Subcutaneous adipose tissue (tissue), 4 donors: ENCODE data around the gene ZNF831. TPM values are rescaled to one million over a fixed set of nuclear protein-coding genes. Genes with fewer than 3 reads are reported as not detected.

ENCODE experiments used
- total RNA-seq, 4 donors: library from RNA; depleted of rRNA; stranded (reverse); fragments of >200 nt; gene quantifications; one replicate each; pipeline ENCODE4 v1.1.0, GENCODE V29; 2016
- TF ChIP-seq, protein P1 (sequence below): fragments of 450-650 bp; IDR thresholded peaks from one replicate; pipeline ENCODE4 v1.5.1; 2016; ENCODE audit warnings: low read depth, mild to moderate bottlenecking, control low read depth, antibody characterized with exemption, moderate library complexity

The ZNF831 gene
- total RNA-seq, 4 donors from 2014 or later: 0.19 to 1.0 (median 0.77) TPM

DNA sequence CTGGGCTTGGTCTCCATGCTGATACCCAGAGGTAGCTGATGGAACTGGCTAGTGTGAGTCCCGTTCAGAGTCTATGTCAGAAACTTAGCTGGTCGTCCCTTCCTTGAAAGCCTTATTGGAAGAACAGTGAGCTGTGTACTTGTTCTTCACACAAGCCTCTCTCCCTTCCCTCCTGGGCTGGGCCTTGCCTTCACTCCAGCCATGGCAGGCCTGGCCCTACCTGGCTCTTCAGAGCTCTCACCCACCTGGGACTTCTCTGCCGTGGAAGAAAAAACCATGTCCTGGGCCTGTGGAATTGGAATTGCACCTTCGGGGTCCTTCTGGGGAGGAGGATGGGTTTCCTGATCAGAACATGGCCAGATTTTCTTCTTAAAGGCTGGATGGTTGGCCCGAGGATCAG lies 20.3 kb upstream of the ZNF831 start:
- TF ChIP-seq, protein P1, sequence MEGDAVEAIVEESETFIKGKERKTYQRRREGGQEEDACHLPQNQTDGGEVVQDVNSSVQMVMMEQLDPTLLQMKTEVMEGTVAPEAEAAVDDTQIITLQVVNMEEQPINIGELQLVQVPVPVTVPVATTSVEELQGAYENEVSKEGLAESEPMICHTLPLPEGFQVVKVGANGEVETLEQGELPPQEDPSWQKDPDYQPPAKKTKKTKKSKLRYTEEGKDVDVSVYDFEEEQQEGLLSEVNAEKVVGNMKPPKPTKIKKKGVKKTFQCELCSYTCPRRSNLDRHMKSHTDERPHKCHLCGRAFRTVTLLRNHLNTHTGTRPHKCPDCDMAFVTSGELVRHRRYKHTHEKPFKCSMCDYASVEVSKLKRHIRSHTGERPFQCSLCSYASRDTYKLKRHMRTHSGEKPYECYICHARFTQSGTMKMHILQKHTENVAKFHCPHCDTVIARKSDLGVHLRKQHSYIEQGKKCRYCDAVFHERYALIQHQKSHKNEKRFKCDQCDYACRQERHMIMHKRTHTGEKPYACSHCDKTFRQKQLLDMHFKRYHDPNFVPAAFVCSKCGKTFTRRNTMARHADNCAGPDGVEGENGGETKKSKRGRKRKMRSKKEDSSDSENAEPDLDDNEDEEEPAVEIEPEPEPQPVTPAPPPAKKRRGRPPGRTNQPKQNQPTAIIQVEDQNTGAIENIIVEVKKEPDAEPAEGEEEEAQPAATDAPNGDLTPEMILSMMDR: no peak

DNA sequence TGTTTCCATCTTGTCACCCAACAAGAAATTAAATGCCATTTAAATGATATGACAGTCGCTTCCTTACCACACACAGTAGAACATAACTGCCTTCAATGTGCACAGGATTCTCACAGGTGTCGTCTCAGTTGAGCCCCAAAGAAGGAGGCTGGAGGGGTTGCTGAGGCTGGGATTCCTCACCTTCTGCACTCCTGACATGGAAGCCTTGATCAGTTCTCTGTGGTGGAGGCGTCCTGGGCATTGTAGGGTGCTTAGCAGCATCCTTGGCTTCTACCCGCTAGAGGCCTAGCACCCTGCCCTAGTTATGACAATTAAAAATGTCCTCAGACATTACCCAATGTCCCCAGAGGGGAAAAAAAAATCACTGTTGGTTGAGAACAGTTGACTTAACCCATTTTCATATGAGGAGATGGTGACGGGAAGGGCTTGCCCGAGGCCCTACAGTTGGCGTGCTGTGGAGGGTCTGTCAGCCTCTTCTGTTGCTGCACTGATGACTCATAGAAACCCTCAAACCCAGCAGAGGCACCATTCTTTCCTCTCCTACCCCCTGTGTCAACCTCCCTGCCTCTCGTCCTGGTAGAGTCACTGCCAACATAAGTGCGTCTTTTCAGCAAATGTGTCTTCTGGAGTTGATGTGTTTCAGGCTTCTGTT lies 19.3 kb upstream of the ZNF831 start:
- TF ChIP-seq, protein P1: no peak

DNA sequence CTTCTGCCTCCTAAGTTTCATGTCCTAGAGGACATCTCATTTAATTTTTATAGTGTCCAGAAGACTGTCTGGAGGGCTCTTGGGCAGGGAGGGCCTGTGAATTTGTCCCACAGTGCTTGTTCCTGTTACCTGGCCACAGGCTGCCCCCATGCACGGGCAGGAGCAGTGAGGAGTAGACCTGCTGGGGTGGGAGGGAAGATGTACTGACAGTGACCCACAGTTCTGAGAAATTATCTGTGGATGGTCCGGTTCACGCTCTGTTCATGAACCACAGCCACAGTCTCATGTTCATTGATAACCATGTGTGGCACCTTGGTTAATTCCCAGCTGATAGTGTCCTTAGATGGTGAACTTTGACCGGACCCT lies 18.8 kb upstream of the ZNF831 start:
- TF ChIP-seq, protein P1: no peak

DNA sequence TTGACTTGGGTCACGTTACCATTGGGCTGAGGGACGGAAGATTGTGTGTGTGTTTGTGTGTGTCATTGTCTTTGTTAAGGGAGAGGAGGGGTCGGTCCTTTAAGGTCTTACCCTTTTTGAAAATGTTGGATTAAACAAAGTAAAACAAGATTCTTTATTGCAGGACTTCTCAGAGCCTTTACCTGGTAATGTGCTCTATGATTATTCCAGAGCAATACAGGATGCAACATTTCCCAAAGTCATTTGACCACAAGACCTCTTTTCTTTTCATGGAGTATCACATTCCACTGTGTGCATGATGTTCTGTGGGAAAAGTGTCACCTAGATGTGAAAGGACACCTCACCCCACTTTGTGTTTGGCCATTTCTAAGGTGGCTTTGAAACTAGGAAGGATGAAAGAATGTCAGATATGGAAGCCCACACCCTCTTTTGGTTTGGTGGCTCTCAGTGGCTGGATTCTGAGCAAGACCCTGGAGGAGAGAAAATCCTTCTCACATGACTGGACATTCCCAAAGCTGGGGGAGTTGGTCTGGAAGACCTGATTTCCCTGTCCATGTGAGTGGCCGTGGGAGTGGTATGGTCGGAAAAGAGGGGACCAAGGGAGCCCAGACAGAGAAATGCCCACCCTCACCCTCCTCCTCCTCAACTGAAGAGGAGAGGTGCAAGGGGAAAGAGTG lies 18.2 kb upstream of the ZNF831 start:
- TF ChIP-seq, protein P1: no peak

DNA sequence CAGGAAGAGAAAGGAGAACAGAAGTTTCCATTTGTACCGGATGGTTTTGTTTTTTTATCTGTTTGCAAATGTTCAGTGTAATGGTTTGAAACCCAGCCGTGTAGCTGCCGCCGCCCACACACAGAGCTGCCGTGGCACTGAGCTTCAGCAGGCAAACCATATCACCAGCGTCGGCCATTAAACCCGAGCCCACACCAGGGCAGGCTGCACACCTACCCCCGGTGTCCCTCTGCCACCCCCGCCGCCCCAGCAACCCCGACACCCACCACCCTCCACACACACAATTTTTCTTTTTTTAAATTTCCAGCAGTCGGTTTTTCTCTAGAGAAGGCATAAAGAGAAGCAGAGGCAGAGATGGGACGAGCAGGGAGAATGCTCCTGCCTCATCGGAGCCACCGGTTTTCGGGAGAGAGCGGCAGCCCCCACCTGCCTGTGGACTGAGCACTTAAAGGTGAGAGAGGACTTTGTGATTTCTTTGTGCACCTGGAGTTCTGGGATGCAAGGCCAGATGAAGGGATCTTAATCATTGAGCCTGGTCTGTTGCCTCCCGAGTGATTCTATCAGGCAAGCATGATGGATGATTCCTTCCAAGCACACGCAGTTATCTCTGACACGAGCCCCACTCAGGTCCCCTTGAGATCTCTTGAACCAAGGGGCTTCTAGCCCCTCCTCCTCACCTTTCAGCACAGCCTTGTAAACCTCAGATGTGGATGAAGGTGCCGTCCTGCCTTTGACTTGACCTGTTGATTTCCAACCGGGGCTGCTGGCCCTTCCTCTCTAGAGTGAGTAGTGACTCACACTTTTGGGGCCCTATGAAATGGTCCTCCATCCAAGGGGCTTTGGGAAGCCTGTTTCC lies 17.5 kb upstream of the ZNF831 start:
- TF ChIP-seq, protein P1: no peak

DNA sequence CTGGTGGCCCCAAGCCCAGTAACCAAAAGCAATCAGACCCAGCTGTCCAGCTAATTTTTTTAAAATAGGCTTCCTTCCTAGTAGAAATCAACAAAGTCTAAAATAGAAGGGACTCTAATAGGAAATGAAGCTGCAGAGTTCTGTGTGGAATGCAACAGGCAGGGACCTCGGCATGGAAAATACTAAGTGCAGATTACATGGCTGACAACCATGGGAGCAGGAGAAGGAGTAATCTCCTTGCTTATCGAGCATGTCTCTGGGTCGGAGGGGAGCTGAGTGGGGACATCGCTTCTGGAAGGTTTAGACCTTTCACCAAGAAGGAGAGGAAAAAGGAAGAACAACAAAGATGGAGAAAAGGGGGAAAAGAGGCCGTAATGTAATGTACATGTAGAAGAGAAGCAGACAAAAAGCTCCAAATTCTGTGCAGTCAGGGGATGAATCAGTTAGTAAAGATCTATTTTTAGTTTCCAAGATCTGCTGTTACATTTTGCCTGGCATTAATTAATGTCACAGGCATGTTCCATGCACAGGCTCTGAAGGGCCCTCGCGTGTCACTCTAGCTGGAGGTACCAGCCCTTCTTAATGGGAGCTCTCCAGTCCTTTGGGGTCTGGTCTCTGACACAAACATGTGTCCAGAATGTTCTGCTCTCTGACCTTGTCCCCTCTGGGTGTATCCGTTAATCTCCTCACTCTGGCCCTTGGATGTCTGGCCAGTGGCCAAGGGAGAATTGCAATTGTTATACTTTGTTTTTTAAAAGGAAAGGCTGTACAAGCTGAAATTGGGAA lies 16.6 kb upstream of the ZNF831 start:
- TF ChIP-seq, protein P1: no peak

DNA sequence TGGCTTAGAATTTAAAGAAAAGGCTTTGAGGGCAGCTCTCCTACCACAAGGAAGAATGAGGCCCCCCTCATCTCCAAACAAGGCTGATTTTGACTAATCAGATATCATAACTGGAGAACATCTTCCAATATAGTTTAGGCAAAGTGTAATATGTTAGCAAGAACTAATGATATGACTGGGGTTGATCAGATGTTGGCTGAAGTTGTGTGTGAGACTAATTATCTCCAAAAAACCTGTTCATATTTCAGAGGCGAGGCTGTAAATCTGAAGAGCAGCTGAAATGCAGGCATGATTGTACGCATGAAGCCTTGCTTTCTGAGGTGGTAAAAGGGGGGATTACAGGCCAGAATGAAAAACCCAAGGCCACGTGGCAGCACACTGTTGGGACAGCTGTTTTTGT lies 16.0 kb upstream of the ZNF831 start:
- TF ChIP-seq, protein P1: no peak
